ENCODE data around the gene PLCL2.

DNA sequence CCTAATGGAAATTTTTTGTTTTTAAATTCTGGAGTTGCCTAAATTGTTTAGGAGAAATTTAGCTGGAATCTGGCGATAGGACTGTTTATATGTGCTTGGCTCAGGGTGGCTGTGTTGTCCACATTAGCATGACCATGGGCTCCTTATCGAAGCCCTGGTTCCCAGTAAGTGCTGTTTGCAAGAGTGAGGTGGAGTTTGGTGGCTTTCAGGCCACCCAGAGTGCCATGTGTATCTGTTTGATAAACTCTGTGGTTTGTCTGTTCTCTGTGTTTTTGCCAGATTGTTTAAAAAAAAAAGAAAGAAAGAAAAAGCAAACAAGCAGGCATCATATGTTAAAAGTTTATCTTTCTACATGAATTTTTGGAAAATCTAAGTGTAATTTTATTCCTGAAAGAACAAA is 51.5 kb downstream of the PLCL2 start:
- TF ChIP-seq, protein P1, sequence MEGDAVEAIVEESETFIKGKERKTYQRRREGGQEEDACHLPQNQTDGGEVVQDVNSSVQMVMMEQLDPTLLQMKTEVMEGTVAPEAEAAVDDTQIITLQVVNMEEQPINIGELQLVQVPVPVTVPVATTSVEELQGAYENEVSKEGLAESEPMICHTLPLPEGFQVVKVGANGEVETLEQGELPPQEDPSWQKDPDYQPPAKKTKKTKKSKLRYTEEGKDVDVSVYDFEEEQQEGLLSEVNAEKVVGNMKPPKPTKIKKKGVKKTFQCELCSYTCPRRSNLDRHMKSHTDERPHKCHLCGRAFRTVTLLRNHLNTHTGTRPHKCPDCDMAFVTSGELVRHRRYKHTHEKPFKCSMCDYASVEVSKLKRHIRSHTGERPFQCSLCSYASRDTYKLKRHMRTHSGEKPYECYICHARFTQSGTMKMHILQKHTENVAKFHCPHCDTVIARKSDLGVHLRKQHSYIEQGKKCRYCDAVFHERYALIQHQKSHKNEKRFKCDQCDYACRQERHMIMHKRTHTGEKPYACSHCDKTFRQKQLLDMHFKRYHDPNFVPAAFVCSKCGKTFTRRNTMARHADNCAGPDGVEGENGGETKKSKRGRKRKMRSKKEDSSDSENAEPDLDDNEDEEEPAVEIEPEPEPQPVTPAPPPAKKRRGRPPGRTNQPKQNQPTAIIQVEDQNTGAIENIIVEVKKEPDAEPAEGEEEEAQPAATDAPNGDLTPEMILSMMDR (IDR thresholded peaks at IDR 0.05), result no peak
- TF ChIP-seq ZFX (IDR thresholded peaks at IDR 0.05; ENCODE audit: borderline replicate concordance), result no peak
